NCI-H1694 (cell line): ENCODE results near the gene MYCBP.

ENCODE experiments used
- DNase-seq: peaks from one replicate; lab custom pipeline; 2025; lab: John Stamatoyannopoulos, UW

The MYCBP gene

DNA sequence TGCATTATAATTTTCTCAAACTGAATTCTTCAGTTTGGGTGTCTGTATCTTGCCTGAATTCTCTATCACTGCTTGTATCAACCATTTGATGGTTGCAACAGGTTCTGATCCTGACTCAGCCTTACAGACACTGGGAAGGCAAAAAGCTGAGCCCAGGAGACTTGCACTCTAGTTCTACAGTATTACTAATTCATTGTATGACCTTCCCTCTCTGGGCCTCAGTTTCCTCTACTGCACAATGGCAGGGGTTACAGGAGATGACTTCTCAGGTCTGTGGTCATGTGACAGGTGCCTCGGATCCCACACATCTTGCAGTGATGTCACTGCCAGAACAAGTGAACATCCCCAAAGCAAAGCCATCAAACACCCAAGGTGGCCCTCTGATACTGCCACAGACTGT lies 52.3 kb downstream of the MYCBP start:
- no peak for DNase-seq

- DNase-seq, result no peak
Measured at GRCh38 chr1:38819516-38819915, 53.6 kb downstream of the MYCBP start.

DNA sequence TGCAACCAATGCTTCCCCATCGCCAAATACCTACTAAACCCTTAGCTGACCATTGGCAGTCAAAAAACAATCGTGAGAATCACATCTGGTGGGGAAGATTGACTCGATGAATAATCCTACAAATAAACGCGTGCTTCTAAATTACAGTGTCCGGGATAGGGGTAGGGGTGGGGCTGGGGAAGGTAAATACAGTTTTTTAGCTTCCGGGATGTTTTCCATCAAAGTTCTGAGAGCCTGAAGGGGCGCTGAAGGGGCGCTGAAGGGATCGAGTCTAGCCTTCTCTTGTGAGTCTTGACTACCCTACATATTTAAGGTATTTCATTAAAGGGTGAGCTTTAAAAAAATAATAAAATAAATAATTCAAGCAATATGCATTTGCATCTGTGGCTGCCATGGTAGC lies 54.1 kb downstream of the MYCBP start:
- DNase-seq, result no peak

GRCh38 chr1:38818175-38818976 lies 54.8 kb downstream of the MYCBP start:
- no peak for DNase-seq

GRCh38 chr1:38817267-38818174 lies 55.6 kb downstream of the MYCBP start:
- no peak for DNase-seq

DNA sequence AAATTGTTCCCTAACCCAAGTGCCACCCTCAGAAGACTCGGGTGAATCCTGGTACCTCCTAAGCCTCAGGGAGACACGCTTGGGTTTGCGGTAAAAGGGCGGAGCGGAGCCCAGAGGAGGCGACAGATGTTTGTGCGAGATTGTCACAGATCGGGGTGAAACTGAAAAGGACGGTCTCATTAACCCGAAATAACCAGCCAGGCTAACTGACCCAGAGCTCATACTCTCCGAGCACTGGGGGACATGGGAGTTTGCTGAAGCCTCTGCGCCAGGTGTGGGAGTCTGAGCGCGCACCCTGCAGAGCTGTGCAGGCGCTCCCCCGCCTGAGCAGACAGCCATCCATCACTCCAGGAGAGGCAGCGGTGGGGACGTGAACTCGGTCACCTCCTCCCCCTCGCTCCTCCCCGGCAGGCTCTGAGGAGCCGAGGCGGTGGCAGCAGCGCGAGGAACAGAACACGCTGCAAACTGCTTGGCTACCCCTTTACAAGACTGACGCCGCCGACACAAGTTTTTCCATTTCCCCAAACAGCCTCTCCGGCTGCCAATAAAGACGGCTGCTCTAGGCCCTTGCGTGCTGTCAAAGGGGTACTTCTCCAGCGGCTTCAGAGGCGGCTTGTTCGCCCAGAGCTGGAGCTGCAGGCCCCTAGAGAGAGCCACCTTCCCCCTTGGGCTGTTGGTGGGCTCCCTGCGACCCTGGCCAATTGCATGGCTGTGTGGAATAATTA lies 57.1 kb downstream of the MYCBP start:
- no peak for DNase-seq

- no peak for DNase-seq
Measured at GRCh38 chr1:38814984-38815464, 58.1 kb downstream of the MYCBP start.

DNA sequence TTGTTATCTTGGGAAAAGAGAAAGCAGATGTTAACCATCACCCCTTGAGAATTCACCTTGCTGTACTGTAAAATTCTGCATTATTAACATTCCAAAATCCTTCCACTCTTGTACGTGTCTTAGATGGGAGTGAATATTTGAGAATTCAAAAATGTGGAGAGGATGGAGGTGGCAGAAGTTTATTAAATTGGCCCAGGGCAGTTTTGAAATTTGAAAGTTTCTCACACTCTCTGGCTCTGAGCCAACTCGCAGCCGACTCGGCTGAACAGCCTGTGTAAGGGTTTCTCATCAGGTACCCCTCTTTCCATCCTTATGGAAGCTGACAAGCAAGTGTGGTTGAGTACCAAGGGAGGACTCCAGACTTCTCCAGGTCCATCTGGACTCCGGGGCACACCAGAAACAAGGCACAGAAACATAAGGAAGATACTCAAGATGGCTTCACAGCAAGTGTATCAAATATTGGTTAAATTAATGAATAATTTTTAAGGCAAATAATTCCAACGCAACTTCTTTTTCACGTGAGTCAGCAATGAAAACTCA lies 58.6 kb downstream of the MYCBP start:
- DNase-seq, result no peak

DNA sequence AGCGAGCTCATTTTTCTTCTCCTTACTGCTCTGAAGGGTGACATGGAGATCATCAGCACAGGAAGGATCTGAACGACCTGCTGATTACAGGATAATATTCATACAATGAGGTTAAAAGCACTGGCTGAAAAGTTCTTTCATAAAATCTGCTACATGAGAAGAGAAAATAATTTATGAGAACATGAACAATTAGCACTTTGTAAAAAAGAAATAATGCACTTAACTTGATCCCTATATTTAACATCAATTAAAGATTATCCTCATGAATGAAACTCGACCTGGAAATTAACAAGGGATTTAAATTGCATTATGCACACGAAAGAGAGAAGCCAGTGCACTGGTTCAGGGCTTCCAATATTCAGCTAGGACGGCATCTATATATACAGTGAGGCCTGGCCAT lies 60.2 kb downstream of the MYCBP start:
- no peak for DNase-seq
